Left renal cortex interstitium (tissue), 4 donors: ENCODE data around the gene MYO1E. TPM values are rescaled to one million over a fixed set of nuclear protein-coding genes. Genes with fewer than 3 reads are reported as not detected.
"Not testable (repeated sequence)": the region's sequence is repeated elsewhere in the genome, so short reads cannot be mapped to it uniquely, and the experiment has no call there.

Experiments
- DNase-seq, 4 donors: peaks; one replicate each; pipeline ENCODE4 v3.0.0-alpha.2; 2013; ENCODE audit warnings: low read depth in 4 of 4, low spot score in 2 of 4, missing footprints in 1 of 4
- polyA plus RNA-seq, 4 donors: library from polyadenylated mRNA; unstranded; fragments of 120-200 nt; gene quantifications; one replicate each; pipeline ENCODE4 v1.2.1, GENCODE V29; 2013; ENCODE audit not compliant: insufficient read length in 4 of 4

The MYO1E gene
- polyA plus RNA-seq, 4 donors: 138 to 174 (median 146) TPM

DNA sequence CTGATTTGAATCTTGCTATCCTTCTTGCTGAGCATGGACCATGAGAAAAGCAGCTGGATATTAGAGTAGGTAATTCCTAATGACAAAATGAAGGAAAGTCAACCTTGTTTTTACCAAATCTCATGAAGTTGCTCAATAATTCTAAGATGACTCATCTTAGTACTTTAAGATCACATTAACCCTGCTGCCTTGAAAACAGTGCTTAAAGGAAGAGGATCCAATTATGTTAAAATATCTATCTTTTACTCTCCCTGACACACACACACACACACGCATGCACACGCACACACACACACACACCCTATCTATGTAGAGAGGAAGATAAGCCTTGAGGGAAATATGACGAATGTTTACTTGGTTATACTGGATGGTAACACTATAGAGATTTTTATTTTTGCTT is 16.0 kb upstream of the MYO1E start:
- DNase-seq: no peak

DNA sequence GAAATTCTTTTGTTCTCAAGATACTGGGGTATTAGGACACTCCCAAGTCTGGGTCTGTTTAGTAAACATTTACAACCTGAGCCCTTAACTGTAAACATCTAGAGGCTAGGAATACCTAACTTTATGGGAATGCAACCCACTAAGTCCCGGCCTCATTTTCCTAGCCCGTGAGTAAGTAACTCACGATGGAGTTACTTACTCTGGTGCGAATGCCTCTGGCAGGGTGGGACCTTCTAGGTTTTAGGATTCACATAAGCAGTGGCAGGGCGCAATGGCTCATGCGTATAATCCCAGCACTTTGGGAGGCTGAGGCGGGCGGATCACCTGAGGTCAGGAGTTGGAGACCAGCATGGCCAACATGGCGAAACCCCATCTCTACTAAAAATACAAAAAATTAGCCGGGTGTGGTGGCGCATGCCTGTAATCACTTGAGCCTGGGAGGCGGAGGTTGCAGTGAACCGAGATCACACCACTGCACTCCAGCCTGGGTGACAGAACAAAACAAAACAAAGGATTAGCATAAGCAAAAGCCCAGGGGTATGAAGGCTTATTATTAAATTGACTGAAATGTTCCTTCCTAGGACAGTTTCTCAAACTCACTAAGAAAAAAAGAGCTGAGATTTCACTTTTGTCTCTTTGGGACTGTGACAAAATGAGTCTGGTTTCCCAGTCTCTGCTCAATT is 14.7 kb upstream of the MYO1E start:
- DNase-seq: not testable (repeated sequence)

DNA sequence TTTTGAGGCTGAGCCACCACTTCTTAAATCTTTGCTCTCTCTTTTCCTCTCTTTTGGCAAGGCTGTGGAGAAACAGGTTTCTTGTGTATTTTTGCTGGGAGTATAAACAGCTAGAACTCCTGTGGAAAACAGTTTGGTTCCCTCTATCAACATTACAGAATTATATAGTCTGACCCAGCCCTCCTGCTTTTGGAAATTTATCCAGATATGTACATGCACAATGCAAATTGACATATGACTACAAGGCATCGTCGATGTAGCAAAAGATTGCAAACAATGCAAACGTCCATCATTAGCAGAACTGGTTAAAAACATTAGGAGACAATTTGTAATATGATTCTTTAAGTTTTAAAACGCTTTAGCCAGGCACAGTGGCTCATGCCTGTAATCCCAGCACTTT is 12.5 kb upstream of the MYO1E start:
- DNase-seq: no peak

DNA sequence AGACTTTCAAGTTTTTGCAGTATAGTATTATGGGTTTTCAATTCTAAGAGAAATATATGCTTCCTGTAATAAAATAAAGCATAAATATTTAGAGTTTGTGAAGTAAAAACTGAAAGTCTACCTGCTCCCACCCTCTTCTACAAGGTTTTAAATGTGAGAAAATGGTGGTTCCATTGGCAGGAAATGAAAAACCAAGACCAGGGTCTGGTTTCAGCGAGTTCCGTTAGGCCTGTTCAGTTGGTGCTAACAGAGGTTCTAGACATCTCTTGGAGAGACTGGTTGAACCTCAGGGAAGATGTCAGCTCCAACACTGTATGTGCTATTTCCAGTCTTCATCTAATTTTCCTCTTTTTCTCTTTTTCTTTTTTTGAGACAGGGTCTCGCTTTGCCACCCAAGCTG is 11.8 kb upstream of the MYO1E start:
- DNase-seq: no peak

DNA sequence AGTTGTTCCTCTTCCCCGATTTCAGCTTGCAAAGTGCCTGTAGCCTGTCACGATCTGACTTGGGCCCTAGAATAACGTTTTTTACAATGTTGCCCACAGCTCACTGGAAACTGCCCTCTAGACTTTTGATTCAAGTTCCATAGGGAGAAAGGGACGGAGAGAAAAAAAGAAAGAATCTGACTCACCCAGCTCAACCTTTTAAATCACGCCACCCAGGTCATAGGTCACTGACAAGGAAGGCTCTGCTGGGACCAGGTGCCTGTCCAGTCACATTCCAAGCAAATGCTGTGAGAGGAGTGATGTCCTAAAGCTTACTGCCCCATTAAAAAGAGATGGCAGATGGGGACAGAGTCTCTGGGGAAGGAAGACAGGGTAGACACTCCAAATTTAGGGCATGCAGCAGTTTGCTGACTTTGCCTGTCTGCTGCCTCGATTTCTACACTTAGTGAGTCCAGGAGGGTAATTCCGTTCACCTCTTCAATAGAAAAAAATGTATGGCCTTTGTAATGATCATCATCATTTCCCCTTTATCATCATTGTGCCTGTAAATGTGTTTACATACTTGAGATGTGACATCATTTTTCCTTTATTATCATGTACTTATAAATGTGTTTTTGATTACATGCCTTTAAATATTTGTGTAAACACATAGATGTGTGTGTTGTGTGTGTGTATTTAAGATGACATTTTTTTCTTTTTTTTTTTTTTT is 8.4 kb upstream of the MYO1E start:
- no peak for DNase-seq

DNA sequence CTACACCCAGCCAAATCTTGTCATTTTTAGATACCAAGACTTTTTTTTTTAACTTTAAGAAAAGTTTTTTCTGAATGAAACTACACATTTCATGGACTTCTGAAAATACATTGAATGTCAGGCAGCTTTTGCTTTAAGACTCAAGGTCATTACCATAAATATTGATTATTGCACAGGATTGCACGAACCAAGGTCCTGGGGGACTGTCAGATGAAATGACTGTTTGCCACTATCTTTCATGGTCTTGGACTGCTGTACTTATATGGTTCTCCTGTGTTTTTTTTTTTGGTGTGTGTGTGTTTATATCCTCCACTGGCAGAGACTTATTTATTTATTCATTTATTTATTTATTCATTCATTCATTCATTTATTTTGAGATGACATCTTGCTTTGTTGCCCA is 6.9 kb upstream of the MYO1E start:
- DNase-seq: no peak

DNA sequence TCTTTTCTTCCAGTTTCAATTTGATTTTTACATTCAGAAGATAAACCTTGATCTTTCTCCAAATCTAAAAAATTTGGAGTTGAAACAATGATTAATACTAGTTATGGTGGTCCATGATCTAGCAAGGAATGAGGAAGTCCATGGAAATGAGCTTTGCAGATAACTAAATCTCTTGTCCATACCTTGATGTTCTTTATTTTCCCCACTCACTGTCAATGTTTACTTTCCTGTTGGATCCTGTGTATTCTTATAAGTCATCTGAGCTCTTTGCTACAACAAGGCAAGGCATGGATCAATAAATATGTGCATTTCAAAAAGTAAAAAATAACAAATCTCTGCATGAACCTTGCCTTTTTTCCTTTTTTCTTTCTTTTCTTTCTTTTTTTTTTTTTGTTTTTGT is 6.2 kb upstream of the MYO1E start:
- DNase-seq: no peak

DNA sequence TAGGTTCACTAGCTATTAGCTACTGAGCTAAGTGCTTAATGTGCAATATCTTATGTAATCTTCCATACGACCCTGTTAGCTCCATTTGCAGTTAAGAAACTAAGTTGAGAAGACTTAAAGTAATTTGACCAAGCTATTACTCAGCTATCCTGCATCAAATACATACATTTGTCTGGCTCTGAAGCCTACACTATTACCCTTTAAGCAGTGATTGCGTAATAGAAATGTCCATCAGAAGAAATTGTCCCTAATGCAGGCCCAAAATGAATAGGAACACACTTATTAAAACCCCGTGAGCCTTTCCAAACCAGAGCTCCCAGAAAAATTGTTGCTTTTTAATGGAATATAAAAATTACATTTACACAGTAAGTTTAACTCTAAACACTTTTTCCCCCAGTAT is 5.3 kb upstream of the MYO1E start:
- DNase-seq: no peak

DNA sequence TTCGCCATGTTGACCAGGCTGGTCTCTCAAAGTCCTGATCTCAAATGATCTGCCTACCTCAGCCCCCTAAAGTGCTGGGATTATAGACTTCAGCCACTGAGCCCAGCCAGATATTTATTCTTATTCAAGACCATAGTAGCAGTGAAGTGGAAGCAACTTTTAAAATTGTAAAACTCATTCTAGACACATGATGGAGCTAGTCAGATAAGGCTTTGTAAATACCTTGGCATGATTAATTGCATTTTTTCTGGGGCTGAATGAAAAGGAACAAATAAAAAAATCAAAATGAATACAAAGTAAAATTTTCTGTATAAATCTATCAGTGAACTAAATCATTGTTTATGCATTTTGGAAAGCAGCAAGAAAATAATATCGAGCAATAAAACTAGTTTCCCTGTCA is 4.1 kb upstream of the MYO1E start:
- no peak for DNase-seq

DNA sequence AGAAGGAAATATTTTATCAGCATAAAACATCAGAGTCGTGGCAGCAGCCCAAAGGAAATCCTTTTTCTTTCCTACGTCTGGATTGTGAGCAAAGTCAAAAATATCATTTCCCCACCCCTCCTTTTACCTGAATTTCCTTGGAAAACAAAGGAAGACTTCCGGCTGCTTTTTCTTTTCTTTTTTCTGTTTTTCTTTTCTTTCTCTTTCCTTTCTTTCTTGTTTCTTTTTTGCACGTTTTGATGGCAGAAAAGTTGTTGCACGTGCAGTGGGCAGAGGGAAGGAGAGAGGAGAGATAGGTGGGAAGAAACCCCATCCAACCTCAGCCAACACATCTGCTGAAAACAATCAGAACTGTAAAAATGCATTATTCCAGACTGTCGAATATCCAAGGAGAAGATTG is 544 bp upstream of the MYO1E start:
- DNase-seq: no peak

DNA sequence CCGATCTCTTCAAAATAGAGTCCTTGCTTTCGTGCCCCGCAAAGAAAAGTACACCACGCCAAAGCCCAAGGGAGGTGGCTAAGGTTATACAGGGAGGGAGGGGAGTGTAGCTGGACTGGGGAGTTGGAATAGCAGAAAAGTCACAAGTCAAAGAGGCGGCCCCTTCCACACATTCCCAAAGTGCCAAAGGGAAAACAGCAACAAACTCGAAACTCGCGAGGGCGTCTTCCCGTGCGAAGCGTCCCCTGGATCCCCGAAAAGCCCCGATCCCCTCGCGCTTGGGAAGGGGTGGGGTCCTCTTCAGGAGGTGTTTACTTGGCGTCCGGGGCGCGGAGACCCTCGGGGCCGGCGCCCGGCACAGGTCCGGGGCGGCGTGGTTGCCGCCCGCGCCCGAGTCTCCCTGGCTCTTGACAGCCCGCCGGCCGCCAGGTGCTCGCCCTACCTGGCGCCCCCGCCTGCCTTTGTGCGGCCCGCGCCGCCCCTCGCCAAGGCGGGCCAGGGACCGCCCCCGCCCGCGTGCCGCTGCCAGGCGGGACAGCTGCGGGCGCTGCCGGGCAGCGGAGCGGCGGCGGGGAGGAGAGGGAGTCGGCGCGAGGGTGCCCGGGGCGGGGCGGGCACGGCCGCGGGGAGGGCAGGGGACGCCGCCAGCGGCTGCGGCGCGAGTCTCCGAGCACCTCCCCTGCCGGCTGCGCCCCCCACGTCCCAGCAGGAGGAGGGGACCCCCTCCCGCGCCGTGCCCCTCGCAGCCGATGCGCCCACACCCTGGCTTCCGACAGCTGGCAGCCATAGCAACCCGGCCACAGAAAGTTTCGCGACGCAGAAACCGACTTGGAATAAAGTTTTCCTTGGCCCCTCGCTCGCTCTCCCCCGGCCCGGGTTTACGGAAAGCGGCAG is 966 bp downstream of the MYO1E start:
- DNase-seq: peak in 2 of 4 donors; percentile 21 to 24

DNA sequence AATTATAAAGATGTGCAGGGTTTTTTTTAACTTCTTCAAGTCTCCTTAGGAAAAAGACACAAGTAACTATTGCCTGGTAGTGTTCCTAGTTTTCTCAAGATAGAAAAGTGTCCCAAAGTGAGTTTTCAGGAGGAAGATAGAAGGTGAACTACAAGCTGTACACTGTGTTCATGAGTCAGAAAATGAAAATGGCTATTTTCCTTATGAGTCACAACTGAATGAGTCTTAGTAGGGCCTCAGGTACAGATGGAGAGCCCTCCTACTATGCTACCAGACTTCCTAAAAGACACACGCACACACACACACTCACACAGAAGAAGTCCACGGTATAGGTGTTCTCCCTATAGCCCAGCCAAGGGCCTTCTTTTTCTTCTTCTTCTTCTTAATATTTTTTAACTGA is 3.1 kb downstream of the MYO1E start:
- no peak for DNase-seq

DNA sequence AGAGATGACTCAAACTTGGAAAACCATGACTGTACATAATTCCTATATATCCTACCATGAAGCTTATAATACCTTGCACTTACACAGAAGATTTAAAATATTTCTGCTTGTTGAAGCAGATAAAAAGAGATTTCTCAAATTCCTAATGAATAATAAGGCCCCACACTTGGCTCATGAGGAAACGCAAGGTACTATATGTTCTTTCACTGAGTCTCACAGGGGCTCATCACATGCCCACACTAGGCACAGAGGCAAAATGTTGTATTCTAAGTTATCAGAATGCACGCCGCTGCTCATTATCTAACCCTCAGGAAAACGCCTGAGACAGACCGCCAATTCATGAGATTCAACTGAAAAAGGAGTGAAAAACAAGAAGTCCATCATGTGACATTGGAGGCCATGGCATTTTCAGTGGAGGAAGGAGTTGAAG is 5.6 kb downstream of the MYO1E start:
- DNase-seq: no peak

DNA sequence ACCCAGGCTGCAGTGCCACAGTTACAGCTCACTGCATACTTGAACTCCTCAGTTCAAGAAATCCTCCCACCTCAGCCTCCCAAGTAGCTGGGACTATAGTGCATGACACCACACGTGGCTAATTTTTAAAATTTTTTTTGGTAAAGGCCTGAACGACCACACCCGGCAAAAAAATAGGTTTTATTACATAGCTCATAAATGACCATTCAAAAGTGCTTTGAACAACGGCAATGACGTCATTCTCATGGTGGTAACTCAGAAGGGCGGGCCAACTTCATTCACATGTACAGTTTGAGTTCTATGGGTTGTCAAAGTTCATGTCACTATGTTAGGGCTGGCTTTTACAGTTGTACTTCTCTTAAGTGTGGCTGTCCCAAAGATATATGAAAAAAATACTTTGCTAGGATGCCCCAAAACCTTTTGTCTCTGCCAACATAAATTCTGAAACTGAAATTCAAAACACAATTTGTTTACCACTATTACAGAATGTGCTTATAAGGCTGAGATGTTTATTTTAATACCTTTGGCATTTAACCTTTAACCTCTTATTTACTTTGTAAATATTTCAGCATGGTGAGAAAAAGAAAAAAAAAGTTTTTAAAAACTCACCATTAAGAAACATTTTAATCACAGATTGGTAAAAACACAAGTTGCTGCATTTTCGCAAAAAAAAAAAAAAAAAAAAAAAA is 6.2 kb downstream of the MYO1E start:
- no peak for DNase-seq

DNA sequence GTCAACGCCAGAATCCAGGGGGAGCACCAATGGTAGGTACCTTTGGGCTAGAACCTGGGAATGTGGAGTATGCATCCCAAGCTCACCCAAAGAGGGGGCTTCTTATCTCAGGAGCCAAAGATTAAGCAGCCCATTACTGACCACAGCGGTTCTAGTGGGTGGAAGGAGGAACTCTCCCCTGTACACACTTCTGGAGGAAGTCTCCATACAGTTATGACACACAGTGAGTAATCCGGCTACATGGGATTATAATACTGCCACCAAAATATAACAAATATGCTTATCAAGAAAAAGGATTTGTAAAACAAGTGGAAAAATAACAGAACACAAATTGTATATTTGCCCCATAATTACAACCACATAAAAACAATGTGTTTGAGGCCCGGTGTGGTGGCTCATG is 8.4 kb downstream of the MYO1E start:
- DNase-seq: no peak

DNA sequence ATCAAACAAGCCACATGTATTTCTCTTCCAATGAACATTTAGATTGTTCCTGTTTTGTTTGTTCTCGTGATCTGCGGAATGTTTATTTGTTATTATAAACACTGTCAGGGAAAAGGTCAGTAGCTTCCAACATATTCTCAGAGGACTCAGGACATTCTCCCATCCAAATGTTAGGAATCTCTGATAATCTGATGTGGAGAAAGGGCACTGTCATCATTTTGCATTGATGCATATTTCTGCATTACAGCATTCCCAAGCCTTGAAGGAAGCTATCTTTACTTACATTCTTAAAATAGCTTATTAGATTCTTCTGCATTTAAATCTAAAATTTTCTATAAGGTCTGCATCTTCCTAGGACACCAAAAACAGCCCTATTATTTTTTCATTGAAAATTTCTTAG is 10.3 kb downstream of the MYO1E start:
- DNase-seq: no peak

DNA sequence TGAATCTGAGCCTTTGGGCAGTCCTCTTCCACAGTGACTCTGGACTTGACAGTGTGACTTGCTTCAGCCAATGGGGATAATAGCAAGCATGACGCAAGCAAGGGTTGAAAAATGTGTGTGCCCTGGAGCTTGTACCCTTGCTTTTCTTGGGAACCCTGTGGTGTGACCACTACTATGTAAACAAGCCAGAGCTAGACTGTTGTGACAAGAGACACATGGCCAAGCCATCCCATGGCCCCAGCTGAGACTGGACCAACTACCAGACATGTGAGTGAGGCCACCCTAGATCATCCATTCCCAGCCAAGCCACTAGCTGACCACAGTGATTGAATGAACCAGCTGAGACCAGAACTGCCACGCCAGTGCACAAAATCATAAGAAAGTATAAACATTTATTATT is 11.8 kb downstream of the MYO1E start:
- DNase-seq: no peak

DNA sequence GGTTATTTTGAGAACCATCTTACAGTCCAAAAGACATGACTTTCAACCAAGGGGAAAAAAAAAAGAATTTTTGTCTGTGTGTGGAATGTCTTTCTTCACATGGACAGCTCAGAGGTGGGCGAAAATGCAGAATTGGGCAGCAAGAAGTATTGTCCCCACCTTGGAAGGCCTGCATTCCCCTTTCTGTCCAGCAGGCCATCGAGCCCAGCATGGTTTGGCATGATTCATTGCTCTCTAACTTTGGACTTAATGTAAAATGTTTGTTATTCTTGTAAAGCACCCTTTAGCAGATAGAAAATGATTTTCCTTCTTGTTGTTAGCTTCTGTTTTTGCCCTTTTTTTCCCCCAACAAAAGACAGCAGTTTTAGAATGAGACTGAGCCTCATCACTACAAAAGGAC is 12.4 kb downstream of the MYO1E start:
- no peak for DNase-seq

DNA sequence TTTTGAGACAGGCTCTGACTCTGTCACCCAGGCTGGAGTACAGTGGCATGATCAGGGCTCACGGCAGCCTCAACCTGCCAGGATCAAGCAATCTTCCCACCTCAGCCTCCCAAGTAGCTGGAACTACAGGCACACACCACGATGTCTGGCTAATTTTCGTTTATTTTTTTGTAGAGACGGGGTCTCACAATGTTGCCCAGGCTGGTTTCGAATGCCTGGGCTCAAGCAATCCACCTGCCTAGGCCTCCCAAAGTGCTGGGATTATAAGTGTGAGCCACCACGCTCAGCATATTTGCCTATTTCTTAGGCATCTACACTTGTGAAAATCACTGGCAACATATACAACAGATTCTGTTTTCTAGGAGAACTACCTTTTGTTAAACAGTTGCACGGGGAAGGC is 16.9 kb downstream of the MYO1E start:
- DNase-seq: no peak

DNA sequence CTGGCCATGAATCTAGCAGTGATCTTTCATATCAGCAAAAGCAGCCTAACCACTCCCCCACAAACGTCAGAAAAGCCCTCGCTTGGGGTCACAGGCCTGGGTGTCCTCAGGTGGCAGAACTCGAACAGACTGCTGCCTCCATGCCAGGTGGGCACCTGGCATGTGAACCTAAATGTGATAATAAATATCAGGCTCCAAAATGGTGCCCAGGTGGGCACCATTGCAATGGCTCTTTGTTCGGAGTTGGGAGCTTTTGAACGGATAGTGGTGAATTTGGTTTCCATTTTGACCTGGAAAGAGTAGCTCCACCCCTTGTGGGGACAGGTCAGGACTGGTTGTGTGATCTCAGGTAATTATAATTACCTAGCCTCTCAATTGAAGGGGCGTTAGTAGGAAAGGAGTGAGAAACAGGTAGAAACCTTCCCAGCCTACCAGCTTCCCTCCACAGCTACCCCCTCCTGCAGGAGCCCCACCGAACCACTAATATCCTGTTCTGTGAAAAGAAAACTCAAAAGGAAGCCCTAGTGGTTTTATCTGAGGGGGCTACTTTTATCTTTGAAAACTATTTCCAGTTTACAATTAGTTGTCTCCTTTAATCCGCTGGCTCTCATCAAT is 18.1 kb downstream of the MYO1E start:
- DNase-seq: no peak
